ENCODE measurements around the gene CTNND2.
"Not testable (repeated sequence)": the region's sequence is repeated elsewhere in the genome, so short reads cannot be mapped to it uniquely, and the experiment has no call there.

Gene CTNND2

DNA sequence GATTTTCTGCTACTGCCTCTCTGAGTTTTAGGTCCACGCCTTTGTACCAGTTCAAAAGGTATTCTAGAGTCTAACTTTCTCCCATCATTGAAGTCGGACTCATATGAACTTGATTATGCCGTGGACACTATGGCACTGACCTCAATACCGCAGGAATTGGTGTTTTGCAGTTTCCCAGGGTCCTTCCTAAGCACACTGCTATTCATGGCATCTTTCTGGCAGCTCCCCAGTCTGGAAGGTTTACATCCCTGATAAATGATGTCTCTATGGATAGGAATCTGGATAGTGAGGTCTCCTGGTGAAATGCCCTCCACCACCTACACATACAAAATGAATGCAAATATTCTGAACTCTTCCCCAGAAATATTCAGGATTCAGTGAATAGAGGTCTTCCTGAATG is 422.2 kb downstream of the CTNND2 start:
- DNase-seq (ENCODE audit: low read depth in 3 of 3, low spot score in 1 of 3): no peak

DNA sequence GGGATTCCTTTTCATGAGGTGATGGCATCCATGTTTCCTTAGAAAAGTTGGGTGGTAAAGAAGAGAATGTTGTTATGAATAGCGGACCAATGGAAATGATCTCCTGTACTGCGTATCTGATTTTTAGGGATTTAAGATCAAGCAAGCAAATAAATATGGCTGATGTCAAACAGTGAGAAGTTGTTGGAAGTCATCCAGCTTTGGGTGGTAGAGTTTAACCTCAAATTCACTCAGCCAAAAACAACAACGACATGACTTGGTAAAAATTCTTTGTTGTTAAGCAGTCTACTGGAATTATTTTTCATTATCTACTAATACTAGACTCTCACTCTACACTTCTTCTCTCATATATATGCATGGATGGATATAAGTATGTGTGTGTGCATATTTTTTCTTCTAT is 426.5 kb downstream of the CTNND2 start:
- DNase-seq (ENCODE audit: low read depth in 3 of 3, low spot score in 1 of 3): no peak

DNA sequence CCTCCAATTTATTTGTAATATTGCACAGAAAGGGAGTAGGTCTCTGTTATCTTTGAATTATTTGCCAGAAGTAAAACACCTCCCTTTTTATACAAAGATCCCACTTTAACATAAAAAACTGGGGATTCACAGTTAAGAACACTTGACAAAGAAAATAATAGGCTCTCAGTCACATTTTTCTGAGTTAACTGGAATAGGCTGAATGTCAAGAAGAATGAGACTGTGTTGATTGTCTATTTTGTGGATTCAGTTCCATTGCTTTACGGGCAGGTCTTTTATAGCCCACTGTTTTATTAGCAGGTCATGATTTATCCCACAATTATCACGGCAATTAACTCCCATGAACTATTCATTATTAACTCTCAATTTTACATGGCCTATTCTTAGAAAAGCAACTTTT is 427.4 kb downstream of the CTNND2 start:
- DNase-seq (ENCODE audit: low read depth in 3 of 3, low spot score in 1 of 3): no peak

DNA sequence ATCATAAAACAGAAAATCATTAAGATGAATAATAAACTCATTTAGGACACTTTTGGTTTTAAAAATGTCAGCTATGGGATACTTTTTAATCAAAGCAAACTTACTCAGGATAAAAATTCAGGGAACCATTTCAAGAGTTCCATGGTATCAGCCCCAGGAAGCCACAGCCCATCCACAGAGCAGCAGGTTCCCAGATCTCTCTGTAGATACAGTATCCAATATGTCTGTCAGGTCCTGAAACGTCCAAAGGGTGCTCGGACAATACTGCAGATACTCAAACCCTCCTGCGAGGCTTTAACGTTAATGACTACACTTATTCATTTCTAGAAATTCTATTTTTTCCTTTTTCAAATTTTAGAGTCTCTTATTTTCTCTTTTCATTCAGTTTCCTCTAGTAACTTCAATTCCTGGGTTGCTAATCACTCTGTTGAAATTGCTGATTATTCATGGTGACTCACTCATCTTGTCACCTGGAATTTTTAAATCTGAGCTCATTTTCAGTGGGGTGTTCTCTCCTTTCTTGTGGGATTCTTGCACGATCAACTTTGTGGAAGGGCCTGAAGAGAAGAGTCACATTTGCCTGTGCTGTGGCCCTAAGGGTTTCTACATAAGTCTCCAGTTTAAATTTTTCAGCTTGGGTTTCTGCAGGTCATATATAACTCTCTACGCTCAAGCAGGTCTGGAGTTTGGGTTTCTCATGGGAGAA is 435.8 kb downstream of the CTNND2 start:
- DNase-seq (ENCODE audit: low read depth in 3 of 3, low spot score in 1 of 3): no peak

DNA sequence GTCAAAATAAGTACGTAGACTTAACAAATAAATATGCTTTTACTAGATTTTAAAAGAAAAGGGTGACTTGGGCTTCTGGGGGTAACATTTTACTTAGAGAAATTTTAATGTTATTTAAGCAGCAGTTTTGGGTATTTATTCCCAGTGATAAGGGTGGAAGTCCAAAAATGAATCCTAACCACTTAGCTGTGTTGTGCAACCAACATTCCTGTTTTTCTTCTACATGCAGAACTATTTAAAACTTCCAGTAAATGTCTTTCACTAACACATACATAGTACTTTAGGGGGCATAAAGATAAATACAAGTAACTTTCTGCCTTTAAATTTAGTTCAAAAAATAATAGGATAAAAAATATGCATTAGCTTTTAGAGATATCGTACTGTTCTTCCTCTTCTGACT is 436.7 kb downstream of the CTNND2 start:
- no peak for DNase-seq (ENCODE audit: low read depth in 3 of 3, low spot score in 1 of 3)

DNA sequence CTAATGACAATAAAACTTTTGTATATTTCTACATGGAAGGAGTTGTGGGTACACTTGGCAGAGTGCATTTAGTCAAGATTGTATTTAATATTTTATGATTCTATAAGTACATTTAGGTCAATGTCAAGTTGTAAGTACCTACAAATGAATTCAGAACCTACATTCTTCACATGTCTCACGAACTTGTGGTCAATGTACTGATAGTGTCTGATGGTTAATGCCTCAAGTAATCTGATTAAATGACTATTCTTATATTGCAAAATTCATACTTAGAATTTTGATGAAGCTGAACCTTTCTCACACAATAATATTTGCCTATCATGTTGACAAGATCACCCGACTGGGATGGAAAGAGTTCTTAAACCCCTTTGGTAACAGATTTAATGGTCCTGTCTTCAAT is 444.5 kb downstream of the CTNND2 start:
- DNase-seq (ENCODE audit: low read depth in 3 of 3, low spot score in 1 of 3): no peak

DNA sequence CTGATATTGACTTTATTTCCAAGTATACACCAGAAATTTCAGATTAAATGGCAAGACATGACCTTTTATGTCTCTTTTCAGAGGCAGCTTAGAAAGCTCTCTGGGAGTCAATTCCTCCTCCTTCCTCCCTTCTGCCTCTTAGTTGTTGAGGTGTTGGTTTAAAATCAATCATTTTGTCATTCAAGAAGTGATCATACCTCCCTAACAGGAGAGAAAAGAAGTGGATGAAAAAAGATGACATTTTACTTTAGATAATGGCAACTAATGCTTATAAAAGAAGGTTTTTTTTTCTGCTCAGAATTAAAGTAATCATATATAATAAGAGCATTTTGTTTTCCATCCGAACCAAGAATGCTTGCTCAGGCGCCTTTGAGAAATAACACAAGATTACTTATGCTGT is 448.7 kb downstream of the CTNND2 start:
- no peak for DNase-seq (ENCODE audit: low read depth in 3 of 3, low spot score in 1 of 3)

DNA sequence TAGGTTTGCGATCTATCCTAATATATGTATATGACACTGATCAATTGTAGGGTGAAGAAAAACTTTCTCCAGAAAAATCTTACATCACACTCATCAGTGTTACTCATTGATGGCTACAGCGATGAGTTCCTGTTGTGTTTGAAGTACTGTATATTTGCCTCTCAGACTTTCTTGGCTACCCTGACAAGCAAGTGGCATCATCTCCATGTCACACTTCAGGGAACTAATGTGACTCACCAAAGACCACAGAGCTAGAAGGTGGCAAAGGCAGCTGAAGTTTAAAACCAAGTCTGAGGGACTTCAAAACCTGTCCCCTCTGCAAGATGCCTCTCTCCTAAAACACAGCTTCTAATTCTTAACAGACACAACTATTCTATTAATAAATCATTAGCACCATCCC is 451.4 kb downstream of the CTNND2 start:
- DNase-seq (ENCODE audit: low read depth in 3 of 3, low spot score in 1 of 3): no peak

DNA sequence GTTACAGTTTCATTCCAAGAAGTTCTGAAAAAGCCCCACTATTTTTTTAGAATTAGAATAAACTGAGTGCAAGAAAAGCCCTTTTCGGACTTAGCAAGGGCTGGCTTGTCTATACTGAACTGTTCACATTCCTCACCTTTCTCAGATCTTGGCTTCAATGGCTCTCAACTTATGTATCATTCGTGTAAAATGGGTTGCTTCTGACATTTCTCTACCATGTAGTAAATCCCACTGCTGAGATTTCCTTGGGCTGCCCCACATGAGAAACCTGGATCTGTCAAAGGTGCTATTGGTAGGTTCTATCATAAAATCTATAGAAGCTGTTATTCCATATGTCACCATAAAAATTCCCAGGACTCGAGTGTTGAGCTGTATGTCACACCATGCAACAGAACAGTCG is 454.3 kb downstream of the CTNND2 start:
- no peak for DNase-seq (ENCODE audit: low read depth in 3 of 3, low spot score in 1 of 3)

DNA sequence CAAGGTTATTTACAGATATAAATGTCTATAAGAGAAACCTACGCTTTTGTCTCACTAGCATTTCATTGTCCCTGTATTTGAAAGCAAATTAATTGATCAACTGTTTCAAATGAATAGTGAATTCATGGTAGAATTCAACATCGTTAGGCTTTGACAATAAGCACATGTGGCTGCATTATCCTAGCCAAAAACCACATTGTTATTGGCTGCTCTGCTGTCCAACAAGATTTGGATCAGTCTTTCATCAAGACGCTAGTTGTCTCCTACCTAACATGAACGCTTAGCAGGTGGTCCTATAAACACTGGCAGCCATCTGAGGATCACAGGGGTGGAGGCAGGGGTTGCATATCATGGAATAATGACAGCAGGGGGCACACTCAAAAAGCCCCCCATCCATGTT is 455.0 kb downstream of the CTNND2 start:
- DNase-seq (ENCODE audit: low read depth in 3 of 3, low spot score in 1 of 3): no peak

DNA sequence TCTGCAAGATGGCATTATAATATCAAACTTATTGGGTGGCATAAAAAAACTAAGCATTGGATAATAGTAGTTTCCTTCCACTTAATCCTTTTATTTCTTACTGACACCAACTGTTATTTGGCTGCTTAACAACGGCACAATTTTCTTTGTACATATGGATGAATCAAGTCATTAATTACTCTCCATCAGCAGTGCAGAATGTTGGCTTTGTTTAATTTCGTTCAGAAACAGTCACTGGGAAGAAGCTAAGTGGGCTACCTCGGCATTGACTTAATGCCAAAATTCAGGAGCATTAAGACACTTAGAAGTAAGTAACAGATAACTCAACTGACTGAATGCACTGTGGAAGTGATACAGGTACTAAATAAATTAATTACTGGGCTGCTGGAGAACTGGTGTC is 460.4 kb downstream of the CTNND2 start:
- no peak for DNase-seq (ENCODE audit: low read depth in 3 of 3, low spot score in 1 of 3)

DNA sequence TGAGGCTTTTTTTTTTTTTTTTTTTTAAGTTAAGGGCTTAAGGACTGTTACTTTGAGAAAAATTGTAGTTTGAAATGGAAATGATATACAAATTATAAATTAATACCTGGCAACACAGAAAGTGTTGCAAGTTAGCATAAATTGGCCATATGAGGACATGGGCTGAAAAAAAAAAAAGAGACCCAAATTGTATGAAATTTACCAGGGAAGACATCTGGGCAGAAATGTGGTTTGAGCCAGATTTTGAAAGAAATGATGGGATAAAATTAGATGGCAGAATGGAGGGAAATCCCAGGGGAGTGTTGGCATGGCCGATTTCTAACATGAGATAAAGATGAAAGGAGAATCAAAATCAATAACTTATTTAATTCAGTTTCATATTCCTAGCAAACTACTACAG is 472.1 kb downstream of the CTNND2 start:
- no peak for DNase-seq (ENCODE audit: low read depth in 3 of 3, low spot score in 1 of 3)

DNA sequence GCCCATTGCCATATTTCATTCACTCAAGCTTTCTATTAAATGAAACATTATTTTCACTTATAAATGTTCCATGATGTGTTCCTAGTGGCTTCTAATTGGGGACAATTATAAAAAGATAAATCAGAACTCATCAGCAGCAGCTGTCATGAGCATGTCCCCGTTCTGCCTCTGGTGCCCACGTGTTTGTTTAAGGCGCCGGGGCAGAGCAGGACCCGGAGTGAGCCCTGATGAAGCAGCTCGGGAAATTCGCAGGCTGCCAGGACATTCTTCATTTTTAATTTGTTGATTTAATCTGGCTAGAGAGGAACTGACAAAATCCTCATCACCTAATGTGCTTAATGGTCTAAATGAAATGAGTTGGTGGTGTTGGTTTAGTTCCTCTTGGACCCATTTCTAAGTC is 475.0 kb downstream of the CTNND2 start:
- DNase-seq (ENCODE audit: low read depth in 3 of 3, low spot score in 1 of 3): no peak

DNA sequence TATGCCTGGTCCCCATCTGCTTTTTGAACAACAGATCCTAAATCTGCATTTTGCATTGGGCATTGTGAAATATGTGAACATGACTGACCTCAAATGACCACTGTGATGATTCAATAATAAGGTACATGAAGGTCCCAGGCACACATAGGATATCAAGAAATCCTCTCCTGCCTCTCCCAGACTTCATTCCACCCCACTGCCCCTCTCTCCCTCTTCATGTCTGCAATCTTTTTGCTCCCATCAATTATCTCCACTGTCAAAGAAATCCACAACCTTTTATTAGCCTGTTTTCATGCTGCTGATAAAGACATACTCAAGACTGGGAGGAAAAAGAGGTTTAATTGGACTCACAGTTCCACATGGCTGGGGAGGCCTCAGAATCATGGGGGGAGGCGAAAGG is 476.7 kb downstream of the CTNND2 start:
- DNase-seq (ENCODE audit: low read depth in 3 of 3, low spot score in 1 of 3): no peak

DNA sequence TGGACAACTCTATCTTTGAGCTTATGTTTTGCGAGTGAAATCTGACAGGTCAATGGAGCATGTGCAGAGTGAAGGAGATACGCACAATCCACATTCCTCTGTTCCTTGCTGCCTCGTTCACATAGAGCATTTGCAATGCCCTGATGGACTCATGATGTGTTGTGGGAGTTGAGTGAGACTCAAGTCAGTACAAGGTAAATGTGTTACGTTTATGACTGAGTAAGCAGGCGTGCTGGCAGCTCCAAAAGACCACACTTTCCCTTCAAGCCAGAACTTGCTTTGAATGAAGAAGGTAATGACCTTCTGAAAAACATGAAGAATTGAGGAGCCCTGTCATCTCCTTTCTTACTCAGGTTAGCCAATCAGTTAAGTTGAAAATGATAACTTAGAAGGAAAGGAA is 477.8 kb downstream of the CTNND2 start:
- DNase-seq (ENCODE audit: low read depth in 3 of 3, low spot score in 1 of 3): no peak

DNA sequence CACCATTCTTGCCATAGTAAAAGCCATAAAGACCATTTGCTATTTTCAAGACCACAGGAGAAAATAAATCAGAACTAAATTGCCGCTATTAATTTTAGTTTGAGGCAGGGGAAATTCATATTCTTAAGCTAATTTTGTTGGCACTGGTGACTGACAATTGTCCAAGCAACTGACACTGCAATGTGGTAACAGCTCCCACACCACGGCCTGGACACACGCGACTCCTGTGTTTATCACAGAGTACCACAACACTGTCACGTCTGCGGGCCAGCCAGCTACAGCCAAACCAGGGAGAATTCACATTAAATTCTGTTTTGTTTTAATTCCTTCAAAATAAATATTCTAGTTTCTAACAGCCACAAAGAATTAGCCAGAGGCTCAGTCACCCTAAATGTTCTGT is 481.9 kb downstream of the CTNND2 start:
- no peak for DNase-seq (ENCODE audit: low read depth in 3 of 3, low spot score in 1 of 3)

DNA sequence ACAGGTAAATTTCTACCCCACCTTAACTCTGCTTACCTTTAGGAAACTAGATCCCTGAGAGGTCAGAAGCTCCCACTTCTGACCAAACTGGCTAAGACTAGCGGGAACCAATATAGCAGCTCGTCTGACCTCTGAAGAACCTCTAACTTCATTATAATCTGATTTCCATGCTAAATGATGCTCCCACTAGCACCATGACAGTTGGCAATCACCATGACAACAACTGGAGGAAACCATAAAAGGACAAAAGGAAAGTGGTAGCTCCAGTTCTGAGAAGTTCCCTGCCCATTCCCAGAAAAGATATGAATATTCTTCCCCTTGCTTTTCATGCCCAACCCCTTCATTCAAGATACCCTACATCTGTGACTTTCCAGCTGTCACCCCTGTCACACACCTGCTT is 483.3 kb downstream of the CTNND2 start:
- no peak for DNase-seq (ENCODE audit: low read depth in 3 of 3, low spot score in 1 of 3)

DNA sequence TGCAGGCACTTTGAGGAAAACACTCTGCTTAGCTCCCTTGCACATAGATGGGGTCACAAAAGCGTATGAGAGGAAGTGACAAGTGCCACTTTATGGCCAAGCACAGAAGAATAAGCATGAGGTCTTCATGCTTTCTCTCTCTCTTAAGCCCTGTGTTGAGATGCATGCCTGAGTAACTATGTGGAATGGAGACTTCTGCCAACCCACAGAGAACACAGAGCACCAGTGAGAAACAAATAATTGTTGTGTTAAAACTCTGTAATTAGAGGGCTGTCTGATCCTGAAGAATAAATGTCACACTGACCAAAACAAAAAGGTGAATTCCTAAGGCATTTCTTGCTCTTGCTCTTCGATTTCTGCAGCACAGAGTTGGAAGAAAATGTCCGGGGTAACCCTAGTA is 488.5 kb downstream of the CTNND2 start:
- no peak for DNase-seq (ENCODE audit: low read depth in 3 of 3, low spot score in 1 of 3)

DNA sequence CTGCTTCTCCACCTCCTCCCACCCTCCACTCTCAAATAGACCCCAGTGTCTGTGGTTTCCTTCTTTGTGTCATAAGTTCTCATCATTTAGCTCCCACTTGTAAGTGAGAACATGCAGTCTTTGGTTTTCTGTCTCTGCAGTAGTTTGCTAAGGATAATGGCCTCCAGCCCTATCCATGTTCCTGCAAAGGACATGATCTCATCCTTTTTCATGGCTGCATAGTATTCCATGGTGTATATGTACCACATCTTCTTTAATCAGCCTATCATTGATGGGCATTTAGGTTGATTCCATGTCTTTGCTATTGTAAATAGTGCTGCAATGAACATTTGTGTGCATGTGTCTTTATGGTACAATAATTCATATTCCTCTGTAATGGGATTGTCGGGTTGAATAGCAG is 489.5 kb downstream of the CTNND2 start:
- not testable (repeated sequence) for DNase-seq (ENCODE audit: low read depth in 3 of 3, low spot score in 1 of 3)

DNA sequence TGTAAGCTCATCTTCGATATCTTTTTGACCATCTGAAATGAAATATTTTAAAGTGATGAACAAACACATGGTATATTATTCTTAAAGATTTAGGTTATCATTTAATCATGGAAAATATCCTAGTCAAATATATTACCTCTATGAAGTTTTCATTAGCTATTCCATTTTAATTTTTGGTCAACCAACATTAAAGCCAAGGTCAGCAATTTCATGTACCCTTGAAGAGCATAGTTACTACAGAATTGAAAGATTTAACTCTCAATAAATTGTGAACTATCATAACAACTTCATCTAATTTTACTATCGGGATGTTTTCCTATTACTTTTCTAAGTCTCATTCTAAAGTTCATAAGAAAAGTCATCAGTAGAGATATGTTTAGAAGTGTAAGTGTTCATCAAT is 492.6 kb downstream of the CTNND2 start:
- no peak for DNase-seq (ENCODE audit: low read depth in 3 of 3, low spot score in 1 of 3)

DNA sequence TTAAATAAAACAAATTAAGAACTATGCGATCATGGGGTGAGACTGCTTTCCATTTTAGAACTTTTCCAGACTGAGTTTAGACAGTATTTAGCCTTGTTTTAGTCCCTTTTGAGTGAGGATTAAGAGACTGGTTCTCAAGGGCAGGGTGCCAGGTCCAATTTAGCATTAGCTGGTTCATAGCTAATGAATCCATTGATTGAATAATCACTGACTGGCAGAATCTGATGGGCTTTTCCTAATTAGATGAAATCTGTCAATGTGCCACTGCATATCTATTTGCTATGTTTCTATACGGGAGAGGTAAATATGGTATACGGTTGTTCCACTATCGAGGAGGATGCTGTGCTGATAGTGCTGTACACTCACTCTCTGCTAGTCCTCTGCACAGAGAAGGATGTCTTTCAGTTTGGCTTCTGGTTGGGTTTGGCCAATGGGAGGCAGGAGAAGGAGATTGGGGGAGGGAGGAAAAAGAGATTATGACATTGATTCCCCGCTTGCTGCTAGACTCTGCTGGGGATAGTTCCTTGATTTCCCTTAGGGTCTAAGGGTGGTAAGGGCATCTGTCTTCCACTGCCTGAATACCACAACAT is 496.6 kb downstream of the CTNND2 start:
- DNase-seq (ENCODE audit: low read depth in 3 of 3, low spot score in 1 of 3): no peak

DNA sequence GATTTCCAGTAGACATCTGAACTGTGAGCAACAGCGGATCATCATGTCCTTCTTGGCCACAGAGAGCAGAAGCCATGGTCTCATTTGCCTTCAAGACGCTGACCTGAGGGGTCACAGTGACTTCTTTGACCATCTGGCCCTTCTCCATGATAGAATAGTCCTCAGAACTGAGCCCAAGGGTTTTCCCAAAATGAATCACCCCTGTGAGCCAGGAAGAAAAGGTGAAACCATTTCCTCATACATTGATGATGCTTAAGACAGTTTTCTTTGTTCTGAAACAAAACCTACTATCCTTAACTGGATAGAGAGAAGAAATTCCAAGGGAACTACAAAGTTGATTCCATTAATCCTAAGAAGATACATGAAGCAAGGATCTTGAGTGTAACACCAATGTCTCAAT is 503.9 kb downstream of the CTNND2 start:
- DNase-seq (ENCODE audit: low read depth in 3 of 3, low spot score in 1 of 3): no peak

DNA sequence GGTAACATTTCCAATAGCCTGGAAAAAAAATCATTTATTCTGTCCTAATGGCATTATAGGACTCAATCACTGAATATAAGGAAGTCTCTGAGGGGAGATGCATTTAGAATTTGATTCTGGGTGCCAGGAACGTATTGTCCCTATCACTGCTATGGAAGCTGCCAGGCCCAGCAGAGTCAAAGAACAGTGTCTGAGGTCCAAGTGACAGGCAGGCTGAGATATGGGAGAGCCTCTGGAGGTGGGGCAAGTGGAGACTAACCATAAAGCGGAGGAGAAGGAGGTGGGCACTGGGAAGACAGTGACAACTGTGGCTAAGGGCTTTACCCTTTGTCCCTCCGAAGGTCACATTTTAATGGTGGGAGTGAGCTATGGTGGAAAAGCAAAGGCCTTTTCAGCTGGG is 505.5 kb downstream of the CTNND2 start:
- no peak for DNase-seq (ENCODE audit: low read depth in 3 of 3, low spot score in 1 of 3)
